Sigmoid colon (tissue), 4 donors: Measurements from ENCODE around the gene OPA3.

Source experiments
- POLR2A ChIP-seq, 2 donors: fragments of 450-650 bp; IDR thresholded peaks; one replicate each; pipeline ENCODE4 v1.6.1; 2016; ENCODE audit warnings: antibody characterized with exemption in 2 of 2, mild to moderate bottlenecking in 2 of 2, moderate library complexity in 2 of 2
- POLR2AphosphoS5 ChIP-seq, 4 donors: sonication (generic); formaldehyde crosslinking; IDR thresholded peaks; one replicate each; pipeline ENCODE4 v1.6.1; 2017; ENCODE audit warnings: antibody characterized with exemption in 4 of 4
- TF ChIP-seq, protein P1 (sequence below), 4 experiments: fragments of 450-650 bp in 3 of 4; fragments of 200-600 bp in 1 of 4; IDR thresholded peaks; one replicate each; pipeline ENCODE4 v1.5.1; 2016 to 2019; ENCODE audit warnings: antibody characterized with exemption in 4 of 4, mild to moderate bottlenecking in 3 of 4, moderate library complexity in 2 of 4

DNA sequence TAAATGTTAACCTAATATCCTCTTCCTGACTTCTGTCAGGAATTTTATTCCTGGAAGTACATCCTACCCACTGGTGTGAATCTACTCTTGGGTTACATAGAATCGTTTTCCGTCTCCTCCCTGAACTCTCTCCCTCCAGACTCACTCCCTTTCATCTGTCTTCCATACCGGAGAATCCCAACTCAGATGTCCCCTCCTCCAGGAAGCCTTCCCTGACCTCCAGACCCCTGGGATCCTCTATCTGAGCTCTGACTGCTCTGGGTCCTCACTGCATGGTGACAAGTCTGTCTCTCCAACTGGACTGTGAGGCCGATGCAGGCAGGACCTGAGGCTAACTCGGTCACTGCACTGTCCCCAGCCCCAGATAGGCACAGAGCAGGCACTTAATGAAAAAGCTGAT is 24.6 kb downstream of the OPA3 start:
- TF ChIP-seq, protein P1, sequence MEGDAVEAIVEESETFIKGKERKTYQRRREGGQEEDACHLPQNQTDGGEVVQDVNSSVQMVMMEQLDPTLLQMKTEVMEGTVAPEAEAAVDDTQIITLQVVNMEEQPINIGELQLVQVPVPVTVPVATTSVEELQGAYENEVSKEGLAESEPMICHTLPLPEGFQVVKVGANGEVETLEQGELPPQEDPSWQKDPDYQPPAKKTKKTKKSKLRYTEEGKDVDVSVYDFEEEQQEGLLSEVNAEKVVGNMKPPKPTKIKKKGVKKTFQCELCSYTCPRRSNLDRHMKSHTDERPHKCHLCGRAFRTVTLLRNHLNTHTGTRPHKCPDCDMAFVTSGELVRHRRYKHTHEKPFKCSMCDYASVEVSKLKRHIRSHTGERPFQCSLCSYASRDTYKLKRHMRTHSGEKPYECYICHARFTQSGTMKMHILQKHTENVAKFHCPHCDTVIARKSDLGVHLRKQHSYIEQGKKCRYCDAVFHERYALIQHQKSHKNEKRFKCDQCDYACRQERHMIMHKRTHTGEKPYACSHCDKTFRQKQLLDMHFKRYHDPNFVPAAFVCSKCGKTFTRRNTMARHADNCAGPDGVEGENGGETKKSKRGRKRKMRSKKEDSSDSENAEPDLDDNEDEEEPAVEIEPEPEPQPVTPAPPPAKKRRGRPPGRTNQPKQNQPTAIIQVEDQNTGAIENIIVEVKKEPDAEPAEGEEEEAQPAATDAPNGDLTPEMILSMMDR (IDR thresholded peaks at IDR 0.05): no peak
- no peak for TF ChIP-seq POLR2A (IDR thresholded peaks at IDR 0.05)
- TF ChIP-seq POLR2AphosphoS5 (IDR thresholded peaks at IDR 0.05): no peak
